GM12878 (cell line): ENCODE measurements around the gene FILIP1L. TPM values are rescaled to one million over a fixed set of nuclear protein-coding genes. Genes with fewer than 3 reads are reported as not detected.

ENCODE experiments used
- ATAC-seq: fragments of 200-7000 bp; cut with Tn5 transposase; 3 replicates; pipeline ENCODE4 v1.9.1; 2020; ENCODE audit warnings: mild to moderate bottlenecking, moderate library complexity
- BruUV-seq: library from RNA; stranded (reverse); fragments of 400-500 nt; replicated peaks from 2 replicates; lab custom pipeline; 2021; lab: Mats Ljungman, UMichigan
- CTCF ChIA-PET: fragments of 300-600 bp; sonication (Branson Sonifier 250); formaldehyde crosslinking; extraction: SDS; loops from one replicate; lab custom pipeline; 2021; ENCODE audit warnings: inconsistent platforms; lab: Yijun Ruan, JAX
- POLR2A ChIA-PET: fragments of 350-600 bp; formaldehyde crosslinking; extraction: SDS; loops from one replicate; lab custom pipeline; 2021; ENCODE audit warnings: inconsistent platforms; lab: Charles Lee
- RAD21 ChIA-PET: fragments of 300-600 bp; sonication (Branson Sonifier 250); formaldehyde crosslinking; loops from one replicate; lab custom pipeline; 2023; ENCODE audit warnings: antibody characterized with exemption; ENCODE audit not compliant: unreplicated experiment; lab: Charles Lee
- SMC1A ChIA-PET: fragments of 300-600 bp; sonication (Branson Sonifier 250); formaldehyde crosslinking; loops from one replicate; lab custom pipeline; 2023; ENCODE audit not compliant: unreplicated experiment, uncharacterized antibody; lab: Charles Lee
- DNase-seq: peaks from one replicate; pipeline ENCODE4 v3.0.0-alpha.2; 2011; ENCODE audit warnings: low read depth, low spot score
- FAIRE-seq: peaks from 3 replicates; lab custom pipeline; 2011; peaks lifted over from hg19 to GRCh38; lab: Jason Lieb, UNC
- H2AFZ ChIP-seq: 2 replicates; pipeline ENCODE4 v1.6.0; 2011; ENCODE audit warnings: low read depth, low read length, control low read depth; ENCODE audit not compliant: control insufficient read depth
- H3K27ac ChIP-seq: 2 replicates; pipeline ENCODE4 v1.5.1; 2011; ENCODE audit warnings: control low read depth; ENCODE audit not compliant: control insufficient read depth, insufficient read depth
- H3K27me3 ChIP-seq, 2 experiments: replicated peaks in 1 of 2; 2 replicates each; pipeline versions ENCODE4 v1.6.0 to v1.6.1; 2011; ENCODE audit warnings: low read length in 1 of 2; ENCODE audit not compliant: control insufficient read depth in 2 of 2, insufficient read depth in 2 of 2
- H3K36me3 ChIP-seq, 2 experiments: 2 replicates each; pipeline ENCODE4 v1.5.1; 2011; ENCODE audit warnings: low read length in 1 of 2; ENCODE audit not compliant: control insufficient read depth in 2 of 2, insufficient read depth in 2 of 2
- H3K4me1 ChIP-seq: 2 replicates; pipeline ENCODE4 v1.6.1; 2011; ENCODE audit warnings: mild to moderate bottlenecking, low read length, moderate library complexity, mixed read lengths; ENCODE audit not compliant: control insufficient read depth, insufficient read depth
- H3K4me2 ChIP-seq: 2 replicates; pipeline ENCODE4 v1.6.0; 2011; ENCODE audit warnings: control low read depth; ENCODE audit not compliant: control insufficient read depth, insufficient read depth
- H3K4me3 ChIP-seq: fragments of 200-600 bp; sonication (generic); 2 replicates; pipeline ENCODE4 v1.5.1; 2016
- H3K79me2 ChIP-seq: 2 replicates; pipeline ENCODE4 v1.6.0; 2011; ENCODE audit warnings: low read length; ENCODE audit not compliant: control insufficient read depth, insufficient read depth
- H3K9ac ChIP-seq: 2 replicates; pipeline ENCODE4 v1.8.0; 2011; ENCODE audit warnings: low read length, control low read depth, mixed read lengths; ENCODE audit not compliant: control insufficient read depth, insufficient read depth
- H3K9me3 ChIP-seq: replicated peaks from 3 replicates; pipeline ENCODE4 v1.5.1; 2011; ENCODE audit warnings: mild to moderate bottlenecking, low read length; ENCODE audit not compliant: control insufficient read depth, insufficient read depth
- H4K20me1 ChIP-seq: 2 replicates; pipeline ENCODE4 v1.6.0; 2011; ENCODE audit not compliant: control insufficient read depth, insufficient read depth
- BCL11A ChIP-seq: IDR thresholded peaks from 2 replicates; pipeline ENCODE4 v1.6.1; 2011; ENCODE audit warnings: low read depth, low read length
- BCLAF1 ChIP-seq: fragments of 450-650 bp; IDR thresholded peaks from 2 replicates; pipeline ENCODE4 v1.6.1; 2017; ENCODE audit warnings: antibody characterized with exemption, mild to moderate bottlenecking, moderate library complexity
- IRF3 ChIP-seq: fragments of 450-650 bp; IDR thresholded peaks from 2 replicates; pipeline ENCODE4 v1.6.1; 2014; ENCODE audit warnings: mild to moderate bottlenecking
- MTA3 ChIP-seq: IDR thresholded peaks from 2 replicates; pipeline ENCODE4 v1.6.1; 2012; ENCODE audit warnings: low read length, inconsistent platforms, borderline replicate concordance
- NFXL1 ChIP-seq: fragments of 450-650 bp; IDR thresholded peaks from 2 replicates; pipeline ENCODE4 v1.6.1; 2017; ENCODE audit warnings: antibody characterized with exemption, mild to moderate bottlenecking, borderline replicate concordance
- PAX8 ChIP-seq: fragments of 450-650 bp; IDR thresholded peaks from 2 replicates; pipeline ENCODE4 v1.6.1; 2017; ENCODE audit warnings: mild to moderate bottlenecking, moderate library complexity
- RBBP5 ChIP-seq: fragments of 200-600 bp; sonication (generic); conservative IDR thresholded peaks from 2 replicates; pipeline ENCODE4 v1.6.1; 2016
- SUZ12 ChIP-seq: fragments of 200-600 bp; sonication (generic); IDR thresholded peaks from one replicate; pipeline ENCODE4 v1.6.1; 2018; ENCODE audit warnings: antibody characterized with exemption, mild to moderate bottlenecking; ENCODE audit not compliant: unreplicated experiment
- TCF7 ChIP-seq: IDR thresholded peaks from 2 replicates; pipeline ENCODE4 v1.6.1; 2014; ENCODE audit warnings: antibody characterized with exemption, borderline replicate concordance
- WRNIP1 ChIP-seq: IDR thresholded peaks from 2 replicates; pipeline ENCODE4 v1.6.1; 2011; ENCODE audit warnings: low read depth, low read length, improper control_type of control experiment, borderline replicate concordance
- WGBS: methylation state at CpG from one replicate; pipeline ENCODE4 v1.1.6; 2016; ENCODE audit warnings: low lambda C conversion rate; ENCODE audit not compliant: insufficient replicate concordance, insufficient coverage; ENCODE audit errors: missing lambda C conversion rate; 5-methylcytosine and 5-hydroxymethylcytosine counted together
- in situ Hi-C: fragments of 300-500 bp; cut with MboI; formaldehyde crosslinking; loops from 9 replicates; pipeline ENCODE4 v1.14.3; 2018; ENCODE audit warnings: mixed read lengths
- intact Hi-C: fragments of 100-400 bp; cut with micrococcal nuclease; formaldehyde crosslinking; loops from one replicate; pipeline ENCODE4 v1.14.2; 2022; ENCODE audit not compliant: unreplicated experiment
- polyA plus RNA-seq, 11 experiments: library from polyadenylated mRNA; depleted of rRNA in 4 of 11; unstranded in 6 of 11; stranded (reverse) in 5 of 11; fragments of >200 nt; fragmentation: Nextera tagmentation in 4 of 11; fragmentation: Illumina TruSeq in 1 of 11; extraction: Ambion mirVana in 4 of 11; extraction: Trizol in 1 of 11; gene quantifications; 1 replicate in 1 of 11; 2 replicates in 10 of 11; pipeline versions ENCODE4 v1.2.1 to v1.2.3, GENCODE V29; 2011 to 2016; ENCODE audit warnings: inconsistent platforms in 2 of 11, missing spikeins in 2 of 11, low read depth in 1 of 11
- total RNA-seq, 4 experiments: library from RNA; depleted of rRNA in 3 of 4; stranded (reverse); fragments of >200 nt in 3 of 4; fragmentation: Illumina TruSeq in 1 of 4; extraction: Trizol in 1 of 4; gene quantifications; 2 replicates each; pipeline versions ENCODE4 v1.2.1 to v1.2.3, GENCODE V29; 2013 to 2021

FILIP1L gene
- total and polyA plus RNA-seq, 10 of the 15 experiments (the other 5 are each of a cell fraction or from before 2014, with no cell fraction given), result 0.24 to 6.1 (median 3.5) TPM

- no peak for FAIRE-seq
- 82% methylated on average over 2 of the region's 2 CpGs for WGBS
- SMC1A ChIA-PET, result interaction anchor here (0.8 to 1.0 kb wide), 2 partner anchors 12 to 14 kb away, joined by 4 read pairs; no protein-coding TSS in a partner anchor
- ATAC-seq, result no peak
- peaks cover 4% of the 10 kb centered on the region; the same call in 1 of the 2 replicates for H3K4me1 ChIP-seq
- in situ Hi-C loops, result loop anchor here (10.0 kb wide), 1 partner anchor 56 kb away; no protein-coding TSS in a partner anchor
- TF ChIP-seq BCL11A (no peak), IRF3 (no peak), TCF7 (no peak), PAX8 (no peak), RBBP5 (no peak), BCLAF1 (no peak), WRNIP1 (no peak), SUZ12 (no peak), MTA3 (no peak), NFXL1 (no peak)
- H3K9ac ChIP-seq, result no peak overlapping the region
- intact Hi-C loops, result no loop called here
- no peaks in the 10 kb centered on the region for H4K20me1 ChIP-seq
- no peak overlapping the region for H3K4me3 ChIP-seq
- RAD21 ChIA-PET, result no interaction called here
- no peak for DNase-seq
- BruUV-seq, result no TSS peak
- H3K4me2 ChIP-seq, result no peak overlapping the region
- no peaks in the 10 kb centered on the region; the same call in 2 of the 3 replicates for H3K9me3 ChIP-seq
- H3K79me2 ChIP-seq, result no peaks in the 10 kb centered on the region; the same call in 1 of the 2 replicates
- no peak overlapping the region for H3K27ac ChIP-seq
- no peaks in the 10 kb centered on the region for H3K27me3 ChIP-seq
- H2AFZ ChIP-seq, result no peak overlapping the region
- POLR2A ChIA-PET, result interaction anchor here (1.5 kb wide), 1 partner anchor 9 kb away, joined by 6 read pairs; no protein-coding TSS in a partner anchor
- CTCF ChIA-PET, result interaction anchor here (0.9 to 2.9 kb wide), 3 partner anchors 9 to 32 kb away, joined by 3 to 12 read pairs (median 3); no protein-coding TSS in a partner anchor
- no peaks in the 10 kb centered on the region for H3K36me3 ChIP-seq
These were observed 255.8 kb downstream of the FILIP1L start for GRCh38 chr3:99858469-99858868.
